SU-DHL-6 (cell line): ENCODE data around the gene FAM72C.
"Not testable (repeated sequence)": the region's sequence is repeated elsewhere in the genome, so short reads cannot be mapped to it uniquely, and the experiment has no call there.

Experiments used
- EZH2phosphoT487 ChIP-seq: fragments of 200-600 bp; sonication (generic), shearing (Covaris generic); conservative IDR thresholded peaks from 2 replicates; pipeline ENCODE4 v1.6.1; 2018; ENCODE audit warnings: mild to moderate bottlenecking, antibody characterized with exemption, low read length, moderate library complexity, mixed read lengths
- TF ChIP-seq, protein P1 (sequence below): fragments of 200-600 bp; sonication (generic); IDR thresholded peaks from one replicate; pipeline ENCODE4 v1.5.1; 2017; ENCODE audit warnings: antibody characterized with exemption, mild to moderate bottlenecking, low read length, moderate library complexity; ENCODE audit not compliant: insufficient read depth, poor library complexity, severe bottlenecking

DNA sequence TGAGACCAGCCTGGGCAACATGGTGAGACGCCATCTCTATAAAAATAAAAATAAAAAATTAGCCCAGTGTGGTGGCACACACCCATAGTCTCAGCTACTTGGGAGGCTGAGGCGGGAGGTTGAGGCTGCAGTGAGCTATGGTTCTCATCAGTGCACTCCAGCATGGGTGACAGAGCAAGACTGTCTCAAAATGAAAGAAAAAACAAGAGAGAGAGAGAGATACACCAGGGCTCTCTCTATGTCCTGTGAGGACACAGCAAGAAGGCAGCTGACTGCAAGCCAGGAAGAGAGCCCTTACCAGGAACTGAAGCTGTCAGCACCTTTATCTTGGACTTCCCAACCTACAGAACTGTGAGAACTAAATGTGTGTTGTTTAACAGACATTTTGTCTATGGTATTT lies 32.1 kb downstream of the FAM72C start:
- TF ChIP-seq, protein P1, sequence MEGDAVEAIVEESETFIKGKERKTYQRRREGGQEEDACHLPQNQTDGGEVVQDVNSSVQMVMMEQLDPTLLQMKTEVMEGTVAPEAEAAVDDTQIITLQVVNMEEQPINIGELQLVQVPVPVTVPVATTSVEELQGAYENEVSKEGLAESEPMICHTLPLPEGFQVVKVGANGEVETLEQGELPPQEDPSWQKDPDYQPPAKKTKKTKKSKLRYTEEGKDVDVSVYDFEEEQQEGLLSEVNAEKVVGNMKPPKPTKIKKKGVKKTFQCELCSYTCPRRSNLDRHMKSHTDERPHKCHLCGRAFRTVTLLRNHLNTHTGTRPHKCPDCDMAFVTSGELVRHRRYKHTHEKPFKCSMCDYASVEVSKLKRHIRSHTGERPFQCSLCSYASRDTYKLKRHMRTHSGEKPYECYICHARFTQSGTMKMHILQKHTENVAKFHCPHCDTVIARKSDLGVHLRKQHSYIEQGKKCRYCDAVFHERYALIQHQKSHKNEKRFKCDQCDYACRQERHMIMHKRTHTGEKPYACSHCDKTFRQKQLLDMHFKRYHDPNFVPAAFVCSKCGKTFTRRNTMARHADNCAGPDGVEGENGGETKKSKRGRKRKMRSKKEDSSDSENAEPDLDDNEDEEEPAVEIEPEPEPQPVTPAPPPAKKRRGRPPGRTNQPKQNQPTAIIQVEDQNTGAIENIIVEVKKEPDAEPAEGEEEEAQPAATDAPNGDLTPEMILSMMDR = not testable (repeated sequence)
- TF ChIP-seq EZH2phosphoT487 = not testable (repeated sequence)
